Psoas muscle (tissue), 8 donors: ENCODE data around the gene CXCL12. TPM values are rescaled to one million over a fixed set of nuclear protein-coding genes. Genes with fewer than 3 reads are reported as not detected.

ENCODE experiments used
- ATAC-seq, 4 donors: fragments of 200-7000 bp; cut with Tn5 transposase; one replicate each; pipeline ENCODE4 v1.9.1; 2020; ENCODE audit warnings: moderate library complexity in 3 of 4, mild to moderate bottlenecking in 2 of 4
- DNase-seq, 2 donors: peaks; one replicate each; pipeline ENCODE4 v3.0.0-alpha.2; 2020
- H3K27ac ChIP-seq: fragments of 200-600 bp; one replicate; pipeline ENCODE4 v1.8.0; 2022
- H3K27me3 ChIP-seq, 3 donors: fragments of 200-600 bp in 1 of 3; one replicate each; pipeline versions ENCODE4 v1.6.1 to v1.8.0; 2013 to 2022; ENCODE audit warnings: low read length in 2 of 3, mild to moderate bottlenecking in 2 of 3, moderate library complexity in 1 of 3; ENCODE audit not compliant: insufficient read depth in 3 of 3
- H3K36me3 ChIP-seq, 2 donors: fragments of 200-600 bp in 1 of 2; one replicate each; pipeline versions ENCODE4 v1.6.1 to v1.8.0; 2013 to 2022; ENCODE audit warnings: low read depth in 1 of 2, mild to moderate bottlenecking in 1 of 2, moderate library complexity in 1 of 2; ENCODE audit not compliant: insufficient read depth in 1 of 2
- H3K4me1 ChIP-seq: fragments of 200-600 bp; one replicate; pipeline ENCODE4 v1.8.0; 2022
- H3K4me3 ChIP-seq: fragments of 200-600 bp; one replicate; pipeline ENCODE4 v1.8.0; 2022; ENCODE audit warnings: mild to moderate bottlenecking
- H3K9me3 ChIP-seq: fragments of 200-600 bp; one replicate; pipeline ENCODE4 v1.8.0; 2022
- CTCF ChIP-seq: fragments of 200-600 bp; IDR thresholded peaks from one replicate; pipeline ENCODE4 v1.8.0; 2022; ENCODE audit warnings: antibody characterized with exemption
- WGBS, 3 donors: extraction: QIAGEN DNeasy Blood & Tissue Kit; methylation state at CpG; one replicate each; pipeline versions ENCODE4 v1.1.6 to v1.1.7; 2013; 5-methylcytosine and 5-hydroxymethylcytosine counted together
- intact Hi-C, 2 donors: fragments of 100-400 bp; cut with DNase I; formaldehyde crosslinking; loops; one replicate each; pipeline versions ENCODE4 v1.11.0 to v1.14.2; 2022
- polyA plus RNA-seq, 3 donors: library from polyadenylated mRNA; stranded (reverse); fragments of 200-250 nt; gene quantifications; one replicate each; pipeline ENCODE4 v1.2.3, GENCODE V29; 2013
- total RNA-seq, 4 donors: library from RNA; stranded (reverse); fragmentation: NEBNext Ultra II Directional in 2 of 4; extraction: Animal tissue kit (Norgen Biotek cat#: 25700) in 2 of 4; gene quantifications; one replicate each; pipeline versions ENCODE4 v1.2.1 to v1.2.4, GENCODE V29; 2021 to 2023
- donor health status: healthy with polysubstance abuse.
- donor health status: DM: no; HTN: no; CAD: no; lungs with moderate emphysema.
- donor health status: Bipolar disorder and iron deficiency.
- donor health status: healthy.
- donor health status: DM: yes; HTN: yes; CAD: no.
- donor health status: DM: no; HTN: no; CAD: no.
- donor health status: DM: no; HTN: no; CAD: no.
- donor health status: DM: yes; HTN: yes; CAD: no.

The CXCL12 gene
- total and polyA plus RNA-seq, 7 donors = 16.1 to 84.4 (median 40.4) TPM

- intact Hi-C loops = no loop called here
- no peak for ATAC-seq
- DNase-seq = no peak
- Histone ChIP-seq H3K36me3 (no peaks in the 10 kb centered on the region), H3K27ac (no peak overlapping the region), H3K27me3 (no peaks in the 10 kb centered on the region), H3K4me1 (no peaks in the 10 kb centered on the region), H3K9me3 (no peaks in the 10 kb centered on the region), H3K4me3 (no peak overlapping the region)
- no peak for TF ChIP-seq CTCF
- WGBS, 3 donors = 96 to 100% (median 98%) methylated on average over 2 of the region's 2 CpGs
Observed at GRCh38 chr10:44404741-44405437, 20.0 kb upstream of the CXCL12 start.

GRCh38 chr10:44402465-44403195, 17.7 kb upstream of the CXCL12 start:
- H3K36me3 ChIP-seq = no peaks in the 10 kb centered on the region
- TF ChIP-seq CTCF = no peak
- no peaks in the 10 kb centered on the region for H3K4me1 ChIP-seq
- H3K4me3 ChIP-seq = no peak overlapping the region
- ATAC-seq (no peak), DNase-seq (no peak)
- intact Hi-C loops = no loop called here
- no peak overlapping the region for H3K27ac ChIP-seq
- no peaks in the 10 kb centered on the region for H3K27me3 ChIP-seq
- 59 to 70% (median 63%) methylated on average over 6 of the region's 6 CpGs for WGBS, 3 donors
- H3K9me3 ChIP-seq = no peaks in the 10 kb centered on the region

- Histone ChIP-seq H3K27me3 (no peaks in the 10 kb centered on the region), H3K4me3 (no peak overlapping the region), H3K36me3 (no peaks in the 10 kb centered on the region), H3K27ac (no peak overlapping the region), H3K4me1 (no peaks in the 10 kb centered on the region), H3K9me3 (no peaks in the 10 kb centered on the region)
- TF ChIP-seq CTCF = no peak
- DNase-seq (no peak), ATAC-seq (no peak)
- intact Hi-C loops = no loop called here
- WGBS, 3 donors = 84 to 87% (median 85%) methylated on average over 4 of the region's 4 CpGs
Observed at GRCh38 chr10:44400541-44400940, 15.6 kb upstream of the CXCL12 start.

DNA sequence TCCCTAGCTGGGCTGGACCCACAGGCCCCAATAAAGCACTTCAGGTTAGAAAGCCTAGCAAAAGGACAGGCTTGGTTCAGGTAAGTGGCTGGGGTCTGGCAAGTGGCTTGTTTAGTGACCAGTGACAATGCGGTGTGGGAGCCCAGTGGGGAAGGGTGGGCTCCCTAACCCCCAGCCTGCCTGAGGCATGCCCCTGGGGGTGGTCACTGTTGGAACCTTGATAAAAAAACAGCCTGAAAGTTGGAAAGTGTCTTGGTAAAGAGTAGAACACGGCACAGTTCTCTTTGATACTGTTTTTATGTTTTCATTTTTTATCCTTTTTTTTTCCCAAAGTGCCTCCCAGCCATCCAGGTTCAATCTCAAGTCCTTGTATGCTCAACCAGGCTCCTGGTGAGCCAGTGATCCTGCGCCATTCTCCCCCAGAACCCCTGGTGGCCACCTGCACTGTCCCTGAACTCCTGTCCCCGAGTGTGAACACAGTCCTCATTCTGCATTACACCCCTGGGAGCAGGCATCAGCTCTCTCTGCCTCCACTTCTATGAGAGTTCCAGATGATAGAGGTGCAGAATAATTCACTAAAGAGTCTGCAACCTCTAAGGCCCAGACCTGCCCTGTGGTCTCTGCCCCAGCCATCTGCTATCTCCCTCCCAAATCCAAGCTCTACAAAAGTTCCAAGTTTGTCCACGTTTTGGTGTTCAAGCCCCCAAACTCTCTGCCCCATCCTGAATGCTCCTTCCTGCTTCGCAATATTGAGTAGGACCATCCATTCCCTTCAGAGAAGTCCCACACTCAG, 15.0 kb upstream of the CXCL12 start:
- Histone ChIP-seq H3K36me3 (no peaks in the 10 kb centered on the region), H3K4me3 (no peak overlapping the region), H3K27me3 (no peaks in the 10 kb centered on the region), H3K4me1 (no peaks in the 10 kb centered on the region), H3K27ac (no peak overlapping the region), H3K9me3 (no peaks in the 10 kb centered on the region)
- ATAC-seq (no peak), DNase-seq (no peak)
- TF ChIP-seq CTCF = no peak
- intact Hi-C loops = no loop called here
- 82 to 85% (median 82%) methylated on average over 6 of the region's 6 CpGs for WGBS, 3 donors
